Posterior vena cava (tissue), 2 donors: Measurements from ENCODE around the gene MTUS2. TPM values are rescaled to one million over a fixed set of nuclear protein-coding genes. Genes with fewer than 3 reads are reported as not detected.
"Not testable (repeated sequence)": the region's sequence is repeated elsewhere in the genome, so short reads cannot be mapped to it uniquely, and the experiment has no call there.

Source experiments
- DNase-seq: peaks from one replicate; pipeline ENCODE4 v3.0.0-alpha.2; 2020; ENCODE audit warnings: low spot score
- intact Hi-C, 2 donors: fragments of 100-400 bp; cut with DNase I; formaldehyde crosslinking; loops; one replicate each; pipeline versions ENCODE4 v1.14.1 to v1.14.2; 2022 to 2023
- total RNA-seq, 2 donors: library from RNA; stranded (reverse); fragmentation: NEBNext Ultra II Directional; extraction: Animal tissue kit (Norgen Biotek cat#: 25700); gene quantifications; one replicate each; pipeline ENCODE4 v1.2.1, GENCODE V29; 2021
- donor health status: DM: yes; HTN: yes; CAD: no.
- donor health status: DM: yes; HTN: yes; CAD: no.

MTUS2 gene
- total RNA-seq, 2 donors from 2014 or later: 0.69 to 0.71 TPM

DNA sequence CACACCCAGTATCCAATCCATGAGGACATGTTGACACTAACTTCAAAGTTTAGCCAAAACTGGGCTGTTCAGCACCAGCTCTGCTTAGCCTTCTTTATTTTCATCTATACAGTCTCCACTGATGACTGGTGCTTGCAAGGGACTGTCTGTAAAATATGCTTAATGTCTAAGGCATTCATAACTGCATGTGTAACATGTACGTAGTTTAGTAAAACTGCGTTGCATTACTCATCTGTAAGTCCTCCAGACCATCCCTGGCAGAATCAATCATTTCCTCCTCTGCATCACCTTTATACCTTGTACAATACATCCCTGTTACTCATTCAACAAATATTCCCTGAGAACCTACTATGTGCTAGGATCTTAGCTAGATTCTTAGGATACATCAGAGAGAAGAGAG lies 362.1 kb downstream of the MTUS2 start:
- intact Hi-C loops: no loop called here

DNA sequence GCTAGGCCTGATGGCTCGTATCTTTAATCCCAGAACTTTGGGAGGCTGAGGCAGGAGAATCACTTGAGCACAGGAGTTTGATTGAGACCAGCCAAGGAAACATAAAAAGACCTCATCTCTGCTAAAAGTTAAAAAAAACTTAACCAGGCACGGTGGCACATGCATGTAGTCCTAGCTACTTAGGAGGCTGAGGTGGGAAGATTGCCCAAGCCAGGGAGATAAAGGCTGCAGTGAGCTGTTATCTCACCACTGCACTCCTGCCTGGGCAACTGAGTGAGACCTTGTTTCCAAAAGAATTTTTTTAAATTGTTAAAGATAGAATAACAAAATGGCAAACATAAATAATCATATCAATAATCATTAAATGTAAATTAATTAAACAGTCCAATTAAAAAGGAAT lies 365.8 kb downstream of the MTUS2 start:
- intact Hi-C loops: no loop called here
- no peak for DNase-seq

More for the DNA sequence above, 362.1 kb downstream of the MTUS2 start:
- DNase-seq: no peak

DNA sequence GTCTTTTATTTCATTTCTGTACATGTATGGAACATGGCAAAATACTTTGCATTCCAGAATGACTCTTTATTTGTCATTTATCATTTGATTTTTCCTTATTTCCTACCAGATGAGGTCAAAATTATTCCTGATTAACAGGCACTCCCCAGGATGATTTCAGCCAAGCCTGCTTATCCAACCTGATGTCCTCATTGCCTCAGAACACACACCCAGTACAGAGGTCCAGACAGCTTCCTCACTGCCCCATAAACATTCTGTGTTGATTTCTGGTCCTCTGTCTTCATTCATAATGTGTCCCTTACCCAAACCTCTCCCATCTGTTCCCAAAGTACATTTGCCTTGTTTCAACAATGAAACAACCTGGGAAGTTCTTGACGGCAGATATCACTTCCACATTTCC lies 367.4 kb downstream of the MTUS2 start:
- no peak for DNase-seq
- intact Hi-C loops: no loop called here

DNA sequence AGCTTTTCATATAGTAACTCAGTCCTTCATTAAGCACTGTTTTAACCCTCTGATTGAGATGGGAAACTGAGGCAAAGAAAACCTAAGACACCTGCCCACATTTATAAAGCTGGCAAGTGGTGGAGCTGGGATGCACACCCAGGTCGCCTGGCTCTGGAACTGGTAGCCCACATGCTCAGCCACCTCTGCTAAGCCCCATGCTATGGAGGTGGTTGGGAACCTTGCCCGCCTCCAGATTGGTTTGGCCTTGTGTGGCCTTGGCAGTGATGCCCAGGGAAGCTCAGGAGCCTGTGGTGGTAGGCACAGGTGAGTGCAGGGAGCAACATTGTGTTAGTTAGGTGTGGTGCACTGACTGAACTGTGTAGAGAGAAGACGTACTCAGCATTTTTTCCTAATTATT lies 370.2 kb downstream of the MTUS2 start:
- intact Hi-C loops: no loop called here
- no peak for DNase-seq

DNA sequence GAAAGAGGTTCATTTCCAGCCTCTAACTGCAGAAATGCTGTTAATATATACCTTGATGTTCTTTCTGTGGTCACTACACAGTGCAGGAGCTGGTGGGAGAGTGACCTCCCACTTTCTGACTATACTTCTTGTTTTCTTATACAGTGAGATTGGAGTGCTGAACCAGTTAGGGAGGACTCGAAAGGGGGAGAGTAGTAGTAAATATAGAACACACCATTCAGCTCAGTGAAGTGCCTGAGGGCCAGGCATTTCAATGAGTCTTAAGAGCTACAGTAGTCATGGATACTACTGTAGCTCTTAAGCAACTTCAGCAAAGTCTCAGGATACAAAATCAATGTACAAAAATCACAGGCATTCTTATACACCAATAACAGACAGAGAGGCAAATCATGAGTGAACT lies 372.9 kb downstream of the MTUS2 start:
- intact Hi-C loops: no loop called here
- no peak for DNase-seq

DNA sequence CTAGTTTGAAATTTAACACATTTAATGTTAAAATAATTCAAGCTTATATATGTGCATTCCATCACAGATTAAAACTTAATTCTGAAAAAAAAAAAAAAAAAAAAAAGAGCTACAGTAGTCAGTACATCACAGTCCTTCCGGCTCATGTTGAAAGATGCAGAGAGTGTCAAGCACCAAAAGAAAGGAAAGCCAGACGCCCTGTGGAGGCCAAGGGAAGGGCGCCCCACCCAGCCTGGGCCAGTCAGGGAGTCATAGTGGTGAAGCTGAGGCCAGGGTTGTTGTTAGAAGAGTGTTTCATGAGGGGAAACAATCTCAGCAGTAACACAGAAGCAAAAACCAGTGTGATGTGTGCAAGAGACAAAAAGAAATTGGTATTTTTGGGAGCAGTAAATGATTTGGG lies 375.3 kb downstream of the MTUS2 start:
- DNase-seq: no peak
- intact Hi-C loops: no loop called here

DNA sequence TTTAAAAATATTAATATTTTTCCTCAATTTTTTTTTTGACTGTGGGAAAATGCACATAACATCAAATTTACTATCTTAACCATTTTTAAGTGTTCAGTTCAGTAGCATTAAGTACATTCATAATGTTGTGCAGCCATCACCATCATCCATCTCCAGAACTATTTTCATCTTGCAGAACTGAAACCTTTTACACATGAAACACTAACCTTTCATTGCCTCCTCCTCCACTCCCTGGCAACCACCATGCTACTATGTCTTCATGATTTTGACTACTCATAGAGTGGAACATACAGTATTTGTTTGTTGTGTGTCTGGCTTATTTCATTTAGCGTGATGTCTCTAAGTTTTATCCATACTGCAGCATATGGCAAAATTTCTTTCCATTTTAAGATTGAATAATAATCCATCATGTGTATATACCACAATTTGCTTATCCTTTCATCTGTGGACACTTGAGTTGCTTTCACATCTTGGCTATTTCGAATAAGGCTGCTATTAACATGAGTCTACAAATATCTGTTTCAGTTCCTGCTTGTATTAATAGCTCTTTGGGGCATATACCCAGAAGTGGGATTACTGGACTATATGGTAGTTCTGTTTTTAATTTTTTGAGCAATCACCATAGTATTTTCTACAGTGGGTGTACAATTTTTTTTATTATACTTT lies 376.4 kb downstream of the MTUS2 start:
- intact Hi-C loops: no loop called here
- no peak for DNase-seq

DNA sequence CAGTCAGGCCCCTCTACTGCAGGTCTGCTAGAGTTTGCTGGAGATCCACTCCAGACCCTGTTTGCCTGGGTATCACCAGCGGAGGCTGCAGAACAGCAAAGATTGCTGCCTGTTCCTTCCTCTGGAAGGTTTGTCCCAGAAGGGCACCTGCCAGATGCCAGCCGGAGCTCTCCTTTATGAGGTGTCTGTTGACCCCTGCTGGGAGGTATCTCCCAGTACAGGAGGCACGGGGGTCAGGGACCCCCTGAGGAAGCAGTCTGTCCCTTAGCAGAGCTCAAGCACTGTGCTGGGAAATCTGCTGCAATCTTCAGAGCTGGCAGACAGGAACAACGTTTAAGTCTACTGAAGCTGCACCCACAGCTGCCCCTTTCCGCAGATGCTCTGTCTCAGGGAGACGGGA lies 382.6 kb downstream of the MTUS2 start:
- DNase-seq, intact Hi-C loops: not testable (repeated sequence)

DNA sequence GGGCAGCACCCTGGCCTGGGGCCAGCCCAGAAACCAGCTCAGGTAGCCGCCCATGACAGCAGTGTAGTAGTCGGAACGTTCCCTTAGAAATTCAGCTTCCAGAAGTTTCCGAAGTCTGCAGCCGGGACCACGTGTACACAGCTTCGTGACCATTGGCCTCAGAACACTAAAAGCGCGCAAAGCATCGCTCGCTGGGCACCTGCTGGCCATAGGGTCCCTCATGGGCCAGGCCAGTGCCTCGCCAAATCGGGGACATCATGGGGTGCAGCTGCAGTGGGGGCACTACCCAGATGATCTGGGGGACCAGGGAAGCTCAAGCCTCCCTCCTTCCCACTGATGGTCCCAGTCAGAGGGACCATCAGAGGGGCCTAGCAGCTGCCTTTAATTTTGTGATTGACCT lies 384.5 kb downstream of the MTUS2 start:
- DNase-seq: peak; percentile 73
- intact Hi-C loops: no loop called here

DNA sequence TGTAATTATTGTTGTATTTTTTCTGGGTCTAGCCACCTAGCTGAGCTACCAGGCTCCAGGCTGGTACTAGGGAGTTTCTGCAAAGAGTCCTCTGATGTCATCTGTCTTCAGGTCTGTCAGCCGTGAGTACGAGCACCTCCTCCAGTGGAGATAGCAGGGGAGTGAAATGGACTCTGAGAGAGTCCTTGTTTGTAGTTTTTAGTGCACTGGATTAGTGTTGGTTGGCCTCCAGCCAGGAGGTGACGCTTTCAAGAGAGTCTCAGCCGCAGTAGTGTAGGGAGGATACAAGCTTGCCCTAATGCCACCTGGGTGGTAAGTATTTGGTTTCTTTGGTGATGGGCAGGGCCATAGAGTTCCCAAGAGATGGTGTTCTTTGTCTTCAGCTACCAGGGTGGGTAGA lies 390.5 kb downstream of the MTUS2 start:
- no peak for DNase-seq
- intact Hi-C loops: loop anchor here in 1 of 2 donors (5.0 kb wide), 1 partner anchor 747 kb away; no protein-coding TSS in a partner anchor

DNA sequence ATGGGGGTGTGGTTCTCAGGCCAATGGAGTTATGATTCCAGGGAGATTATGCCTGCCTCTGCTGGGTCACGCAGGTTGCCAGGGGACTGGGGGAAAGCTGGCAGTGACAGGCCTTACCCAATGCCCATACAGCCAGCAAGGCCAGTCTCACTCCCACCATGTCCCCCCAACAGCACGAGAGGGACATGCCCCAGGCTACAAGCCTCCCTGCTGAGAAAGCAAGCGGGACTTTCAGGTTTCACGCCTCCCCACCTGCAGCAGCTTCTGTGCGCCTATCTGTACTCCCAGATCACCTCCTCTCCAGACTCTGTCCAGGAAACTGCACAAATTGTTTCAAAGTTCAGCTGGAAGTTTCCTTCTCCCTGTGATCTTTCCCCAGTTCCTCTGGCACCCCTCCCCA lies 391.0 kb downstream of the MTUS2 start:
- not testable (repeated sequence) for DNase-seq
- intact Hi-C loops: loop anchor here in 1 of 2 donors (5.0 kb wide), 1 partner anchor 746 kb away; no protein-coding TSS in a partner anchor

DNA sequence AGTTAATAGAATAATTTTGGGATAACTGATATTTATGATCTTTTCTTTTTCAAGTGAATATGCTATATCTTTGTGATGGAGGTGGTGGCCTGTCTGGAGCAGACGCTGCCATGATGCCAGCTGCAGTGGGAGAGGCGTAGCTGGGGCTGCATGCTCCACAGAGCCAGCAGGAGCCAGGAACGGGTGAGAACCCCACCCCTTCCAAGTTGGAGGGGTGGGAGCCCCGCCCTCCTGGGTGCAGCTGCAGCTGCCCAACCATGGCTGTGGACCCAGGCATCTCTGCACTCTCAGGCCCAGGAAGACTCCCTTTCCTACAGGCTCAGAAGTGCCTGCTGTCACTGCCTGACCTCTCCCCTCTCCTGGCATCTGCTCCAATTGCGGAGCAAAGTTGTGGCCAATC lies 402.3 kb downstream of the MTUS2 start:
- intact Hi-C loops: no loop called here
- peak; percentile 58 for DNase-seq

DNA sequence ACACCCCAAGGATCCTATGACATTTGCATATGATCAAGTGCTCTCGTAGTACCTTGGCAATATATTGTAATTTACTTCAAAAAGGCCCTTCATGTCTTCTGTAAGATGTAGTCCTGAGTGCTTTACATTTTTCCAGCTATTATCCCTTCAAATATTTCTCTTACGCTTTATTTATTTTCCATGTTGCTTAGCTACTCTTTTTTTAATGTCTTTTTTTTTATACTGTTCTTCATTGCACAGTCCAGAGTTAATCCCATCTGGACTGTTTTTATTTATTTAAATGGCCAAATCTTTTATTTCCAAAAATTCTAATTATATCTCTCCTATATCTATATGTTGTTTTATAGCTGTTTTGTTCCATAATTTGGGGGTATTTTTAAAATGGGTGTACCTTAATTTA lies 404.1 kb downstream of the MTUS2 start:
- intact Hi-C loops: no loop called here
- DNase-seq: no peak

DNA sequence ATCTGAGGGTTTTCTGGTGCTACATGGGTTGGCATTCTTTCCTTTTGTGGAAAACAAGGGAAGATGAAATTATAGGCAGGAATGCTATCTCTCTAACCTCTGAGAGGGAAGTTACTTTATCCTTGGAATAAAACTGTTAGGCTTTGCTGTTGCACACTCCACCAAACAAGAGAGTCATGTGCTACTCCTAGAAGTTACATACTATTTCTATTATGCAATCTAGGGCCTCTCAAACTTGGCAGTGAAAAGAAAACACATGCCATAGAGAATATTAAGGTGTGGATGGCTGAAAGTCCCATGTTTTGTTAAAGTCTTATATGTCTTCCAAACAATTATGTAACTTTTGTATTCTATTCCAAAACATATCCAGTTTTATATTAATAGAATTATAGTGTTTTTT lies 407.4 kb downstream of the MTUS2 start:
- intact Hi-C loops: no loop called here

DNA sequence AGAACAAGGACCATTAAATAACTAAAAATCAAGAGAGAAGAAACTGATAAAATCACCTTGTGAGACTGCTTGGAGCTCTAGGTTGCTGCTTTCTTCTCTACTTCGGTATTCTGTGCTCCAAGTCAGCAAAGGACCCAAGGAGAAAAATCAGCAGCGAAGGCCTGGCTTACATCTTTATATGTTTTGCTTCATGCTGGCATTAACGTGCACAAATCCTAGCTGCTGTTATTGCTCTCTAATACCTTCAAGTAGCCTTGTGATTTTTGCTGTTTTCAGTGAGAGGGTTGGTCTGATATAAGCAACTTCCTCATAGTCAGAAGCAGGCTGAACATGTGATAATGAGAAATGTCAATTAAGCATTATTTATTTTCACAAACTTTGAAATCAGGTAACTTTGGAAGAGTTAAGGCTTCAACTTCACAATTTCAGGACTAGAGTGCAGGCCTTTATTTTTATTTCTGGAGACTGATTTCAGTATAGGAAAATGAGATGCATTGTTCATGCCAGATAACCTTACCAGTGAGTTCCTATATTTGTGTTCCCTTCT lies 410.2 kb downstream of the MTUS2 start:
- DNase-seq: no peak
- intact Hi-C loops: no loop called here

More for the DNA sequence above, 407.4 kb downstream of the MTUS2 start:
- no peak for DNase-seq

DNA sequence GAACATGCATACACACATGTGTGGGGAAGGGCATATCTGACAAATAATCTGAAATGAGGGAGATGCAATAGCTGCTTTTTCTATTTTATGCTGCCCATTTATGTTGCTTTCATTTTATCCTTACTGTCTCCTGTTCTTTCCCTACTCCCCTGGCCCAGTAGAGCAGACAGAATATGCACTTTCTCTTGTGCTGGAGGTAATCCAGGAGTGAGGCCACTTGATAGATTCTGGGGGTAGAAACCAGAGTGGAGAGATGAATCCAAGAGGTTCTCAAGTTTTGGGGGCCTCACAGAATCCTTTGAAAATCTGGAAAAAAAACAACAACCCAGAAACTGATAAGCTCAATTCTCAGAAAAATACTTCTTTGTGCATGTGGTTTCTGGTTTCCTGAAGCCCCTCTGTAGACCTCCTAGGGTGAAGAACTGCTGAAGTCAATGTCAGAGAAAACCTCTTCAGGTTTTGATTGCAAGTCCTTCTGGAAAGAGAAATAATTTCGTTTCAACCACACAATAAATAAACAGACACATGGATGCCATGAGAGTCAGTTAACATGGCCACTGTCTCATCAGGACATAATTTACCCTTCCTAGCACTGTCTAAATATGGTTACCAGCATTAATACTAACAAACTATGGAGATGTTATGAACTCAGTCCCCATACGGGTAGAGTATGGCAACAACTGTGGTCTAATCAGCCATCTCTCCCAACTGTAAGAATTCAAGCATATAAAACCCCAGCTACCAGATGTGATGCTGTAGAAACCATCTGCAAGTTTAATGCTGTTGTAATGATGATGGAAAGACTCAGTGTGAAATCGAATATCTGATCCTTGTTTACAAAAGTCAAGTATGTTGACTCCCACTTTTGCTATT lies 419.8 kb downstream of the MTUS2 start:
- no peak for DNase-seq
- intact Hi-C loops: no loop called here

DNA sequence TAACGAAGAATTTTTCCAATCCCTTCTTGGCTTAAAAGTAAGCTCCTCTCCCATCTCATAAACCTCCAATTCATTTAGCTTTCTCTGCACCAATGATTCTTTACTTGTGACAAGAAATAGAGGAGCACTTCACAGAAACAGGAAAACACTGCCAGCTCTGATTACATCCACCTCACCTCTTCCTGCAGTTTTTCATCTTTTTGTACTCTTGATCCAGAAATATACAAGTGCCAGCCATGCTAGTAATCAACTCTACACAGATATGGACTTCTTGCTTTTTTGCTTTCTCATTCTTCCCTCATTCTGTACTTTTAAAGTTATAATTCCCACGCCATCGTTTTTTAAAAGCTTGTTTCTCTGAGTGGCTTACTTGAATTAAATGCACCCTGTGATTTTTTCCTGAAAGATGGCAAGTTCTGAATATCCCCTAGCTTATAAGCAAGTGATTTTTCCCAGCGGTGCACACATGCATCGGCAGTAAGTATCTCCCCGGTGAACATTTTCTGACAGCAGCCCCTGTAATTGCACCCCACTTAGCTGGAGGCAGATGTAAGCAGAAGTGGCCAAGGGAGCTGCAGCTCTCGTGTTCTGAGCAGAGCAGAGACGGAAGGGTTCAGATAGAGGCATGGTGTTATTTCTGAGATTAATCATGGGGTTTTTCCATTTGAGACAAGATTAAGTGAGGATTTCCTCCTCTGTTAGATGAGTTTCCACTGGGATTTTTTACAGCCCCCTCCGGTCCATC lies 434.7 kb downstream of the MTUS2 start:
- DNase-seq: no peak
- intact Hi-C loops: loop anchor here in 1 of 2 donors (10.0 kb wide), 1 partner anchor 1980 kb away; no protein-coding TSS in a partner anchor

DNA sequence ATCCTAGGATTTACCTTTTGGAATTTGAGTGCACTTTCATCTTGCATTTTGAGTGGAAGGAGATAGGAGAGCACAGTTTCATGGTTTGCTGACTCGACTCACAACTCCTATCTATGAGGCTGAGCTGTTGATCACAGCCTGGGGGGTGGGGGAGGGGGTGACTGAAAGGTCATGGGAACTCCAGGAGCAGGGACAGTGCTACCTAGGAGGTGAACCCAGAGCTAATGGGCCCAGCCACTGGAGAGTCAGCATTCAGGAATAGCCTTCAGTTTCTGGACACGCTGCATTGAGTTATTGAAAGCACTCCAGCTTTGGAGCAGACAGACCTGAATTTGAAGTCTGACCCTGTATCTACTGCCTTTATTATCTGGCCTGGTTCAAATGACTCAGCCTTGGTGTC lies 435.4 kb downstream of the MTUS2 start:
- no peak for DNase-seq
- intact Hi-C loops: loop anchor here in 1 of 2 donors (10.0 kb wide), 1 partner anchor 1979 kb away; no protein-coding TSS in a partner anchor

DNA sequence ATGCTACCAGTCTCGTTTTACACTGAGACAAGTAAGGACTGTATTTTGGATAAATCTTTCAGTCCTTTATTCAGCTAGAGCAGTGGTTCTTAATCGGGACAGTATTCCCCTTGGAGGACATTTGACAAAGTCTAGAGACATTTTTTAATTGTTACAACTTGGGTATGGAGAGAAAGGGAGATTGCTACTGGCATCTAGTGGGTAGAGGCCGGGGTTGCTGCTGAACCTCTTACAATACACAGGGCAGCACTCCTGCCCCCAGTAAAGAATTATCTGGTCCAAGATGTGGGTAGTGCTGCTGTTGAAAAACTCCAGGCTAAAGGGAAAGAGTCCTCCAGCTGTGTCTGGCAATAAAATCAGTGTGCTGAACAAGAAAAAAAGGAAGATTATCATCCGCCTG lies 440.5 kb downstream of the MTUS2 start:
- no peak for DNase-seq
- intact Hi-C loops: no loop called here

DNA sequence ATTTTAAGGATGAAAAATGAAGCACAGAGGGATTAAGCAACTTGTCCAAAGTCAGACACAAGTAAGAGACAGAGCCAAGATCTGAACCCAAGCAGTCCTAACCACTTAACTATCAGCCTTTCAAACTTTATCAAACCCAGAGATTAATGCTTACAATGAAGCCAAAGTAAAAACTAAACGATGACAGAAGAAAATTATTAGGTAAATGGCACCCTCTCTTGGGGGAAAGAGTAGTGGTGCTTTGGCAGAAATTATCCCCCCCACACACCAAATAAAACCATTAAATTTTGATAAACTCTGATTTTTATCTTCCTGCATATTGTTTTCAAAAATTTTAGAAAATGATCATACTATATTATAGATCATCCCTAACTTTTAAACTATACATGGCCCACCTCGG lies 446.1 kb downstream of the MTUS2 start:
- DNase-seq: no peak
- intact Hi-C loops: no loop called here
